Prostate gland (tissue), 2 donors: ENCODE measurements around the gene BRD3OS. TPM values are rescaled to one million over a fixed set of nuclear protein-coding genes. Genes with fewer than 3 reads are reported as not detected.

Source experiments
- DNase-seq: peaks from one replicate; pipeline ENCODE4 v3.0.0-alpha.2; 2019; ENCODE audit warnings: low spot score
- H3K27ac ChIP-seq, 2 donors: fragments of 200-600 bp; sonication (generic); 2 replicates each; pipeline ENCODE4 v1.5.1; 2017 to 2019
- H3K27me3 ChIP-seq: fragments of 200-600 bp; sonication (generic); replicated peaks from 2 replicates; pipeline ENCODE4 v1.5.1; 2019; ENCODE audit not compliant: insufficient read depth
- H3K36me3 ChIP-seq, 2 donors: fragments of 200-600 bp; sonication (generic); 1 replicate in 1 of 2; 2 replicates in 1 of 2; pipeline versions ENCODE4 v1.5.1 to v1.8.1; 2017 to 2019
- H3K4me1 ChIP-seq: fragments of 200-600 bp; sonication (generic); replicated peaks from 2 replicates; pipeline ENCODE4 v1.5.1; 2019
- H3K4me3 ChIP-seq, 2 donors: fragments of 200-600 bp; sonication (generic); 2 replicates each; pipeline ENCODE4 v1.5.1; 2017 to 2019
- H3K9me3 ChIP-seq: fragments of 200-600 bp; sonication (generic); 2 replicates; pipeline ENCODE4 v1.5.1; 2017
- POLR2A ChIP-seq: fragments of 450-650 bp; IDR thresholded peaks from one replicate; pipeline ENCODE4 v1.6.1; 2016; ENCODE audit warnings: antibody characterized with exemption, mild to moderate bottlenecking
- POLR2AphosphoS5 ChIP-seq: sonication (generic); formaldehyde crosslinking; IDR thresholded peaks from one replicate; pipeline ENCODE4 v1.6.1; 2017; ENCODE audit warnings: antibody characterized with exemption
- WGBS: methylation state at CpG from one replicate; pipeline ENCODE4 v1.1.5; 2018; 5-methylcytosine and 5-hydroxymethylcytosine counted together
- intact Hi-C: fragments of 100-400 bp; cut with DNase I; formaldehyde crosslinking; loops from one replicate; pipeline ENCODE4 v1.14.2; 2022
- total RNA-seq, 2 donors: library from RNA; depleted of rRNA; stranded (reverse); fragments of >200 nt; gene quantifications; one replicate each; pipeline ENCODE4 v1.1.0, GENCODE V29; 2016
- TF ChIP-seq, protein P1 (sequence below), 4 experiments: fragments of 200-600 bp in 2 of 4; fragments of 450-650 bp in 2 of 4; sonication (generic) in 2 of 4; IDR thresholded peaks; 1 replicate in 3 of 4; 2 replicates in 1 of 4; pipeline ENCODE4 v1.5.1; 2016 to 2019; ENCODE audit warnings: antibody characterized with exemption in 4 of 4, mild to moderate bottlenecking in 2 of 4, moderate library complexity in 2 of 4

The BRD3OS gene
- total RNA-seq, 2 donors from 2014 or later = 16.2 to 30.1 TPM

GRCh38 chr9:134061688-134062371, 36.5 kb downstream of the BRD3OS start:
- intact Hi-C loops = loop anchor here (10.0 kb wide), 1 partner anchor 373 kb away; no protein-coding TSS in a partner anchor
- no peak for DNase-seq
- 45% methylated on average over 17 of the region's 22 CpGs for WGBS

GRCh38 chr9:134062461-134063087, 37.3 kb downstream of the BRD3OS start:
- H3K27me3 ChIP-seq = no peaks in the 10 kb centered on the region
- H3K36me3 ChIP-seq = no peaks in the 10 kb centered on the region
- 68% methylated on average over 22 of the region's 22 CpGs for WGBS
- H3K27ac ChIP-seq = no peak overlapping the region
- TF ChIP-seq, protein P1, sequence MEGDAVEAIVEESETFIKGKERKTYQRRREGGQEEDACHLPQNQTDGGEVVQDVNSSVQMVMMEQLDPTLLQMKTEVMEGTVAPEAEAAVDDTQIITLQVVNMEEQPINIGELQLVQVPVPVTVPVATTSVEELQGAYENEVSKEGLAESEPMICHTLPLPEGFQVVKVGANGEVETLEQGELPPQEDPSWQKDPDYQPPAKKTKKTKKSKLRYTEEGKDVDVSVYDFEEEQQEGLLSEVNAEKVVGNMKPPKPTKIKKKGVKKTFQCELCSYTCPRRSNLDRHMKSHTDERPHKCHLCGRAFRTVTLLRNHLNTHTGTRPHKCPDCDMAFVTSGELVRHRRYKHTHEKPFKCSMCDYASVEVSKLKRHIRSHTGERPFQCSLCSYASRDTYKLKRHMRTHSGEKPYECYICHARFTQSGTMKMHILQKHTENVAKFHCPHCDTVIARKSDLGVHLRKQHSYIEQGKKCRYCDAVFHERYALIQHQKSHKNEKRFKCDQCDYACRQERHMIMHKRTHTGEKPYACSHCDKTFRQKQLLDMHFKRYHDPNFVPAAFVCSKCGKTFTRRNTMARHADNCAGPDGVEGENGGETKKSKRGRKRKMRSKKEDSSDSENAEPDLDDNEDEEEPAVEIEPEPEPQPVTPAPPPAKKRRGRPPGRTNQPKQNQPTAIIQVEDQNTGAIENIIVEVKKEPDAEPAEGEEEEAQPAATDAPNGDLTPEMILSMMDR (IDR thresholded peaks at IDR 0.05) = no peak
- TF ChIP-seq POLR2AphosphoS5 = no peak
- H3K4me1 ChIP-seq = peaks cover 46% of the 10 kb centered on the region
- no peaks in the 10 kb centered on the region for H3K9me3 ChIP-seq
- H3K4me3 ChIP-seq = no peak overlapping the region
- DNase-seq = no peak
- intact Hi-C loops = loop anchor here (10.0 kb wide), 1 partner anchor 372 kb away; no protein-coding TSS in a partner anchor

More at GRCh38 chr9:134061688-134062371, 36.5 kb downstream of the BRD3OS start:
- no peaks in the 10 kb centered on the region for H3K9me3 ChIP-seq
- no peak for TF ChIP-seq POLR2A
- TF ChIP-seq POLR2AphosphoS5 = no peak
- no peaks in the 10 kb centered on the region for H3K36me3 ChIP-seq
- no peaks in the 10 kb centered on the region for H3K27me3 ChIP-seq
- H3K4me3 ChIP-seq = no peak overlapping the region
- peaks cover 53% of the 10 kb centered on the region for H3K4me1 ChIP-seq
- H3K27ac ChIP-seq = no peak overlapping the region

- no peak overlapping the region for H3K4me3 ChIP-seq
- H3K36me3 ChIP-seq = no peaks in the 10 kb centered on the region
- WGBS = 85% methylated on average over 15 of the region's 15 CpGs
- no peaks in the 10 kb centered on the region for H3K27me3 ChIP-seq
- no peak for DNase-seq
- no peaks in the 10 kb centered on the region for H3K9me3 ChIP-seq
- TF ChIP-seq POLR2A (no peak), POLR2AphosphoS5 (no peak)
- TF ChIP-seq, protein P1 (IDR thresholded peaks at IDR 0.05) = no peak
- no peak overlapping the region for H3K27ac ChIP-seq
- H3K4me1 ChIP-seq = peaks cover 40% of the 10 kb centered on the region
- intact Hi-C loops = loop anchor here (10.0 kb wide), 1 partner anchor 372 kb away; no protein-coding TSS in a partner anchor
These were observed 37.8 kb downstream of the BRD3OS start for GRCh38 chr9:134063088-134063570.

GRCh38 chr9:134063571-134064450, 38.5 kb downstream of the BRD3OS start:
- Histone ChIP-seq H3K4me1 (peaks cover 33% of the 10 kb centered on the region), H3K27me3 (no peaks in the 10 kb centered on the region), H3K4me3 (no peak overlapping the region), H3K36me3 (no peaks in the 10 kb centered on the region), H3K9me3 (no peaks in the 10 kb centered on the region), H3K27ac (no peak overlapping the region)
- 89% methylated on average over 29 of the region's 29 CpGs for WGBS
- no peak for DNase-seq
- TF ChIP-seq POLR2AphosphoS5 = no peak
- no peak for TF ChIP-seq POLR2A
- TF ChIP-seq, protein P1 (IDR thresholded peaks at IDR 0.05) = no peak
- intact Hi-C loops = loop anchor here (10.0 kb wide), 1 partner anchor 371 kb away; no protein-coding TSS in a partner anchor

GRCh38 chr9:134064711-134065110, 39.4 kb downstream of the BRD3OS start:
- H3K36me3 ChIP-seq = no peaks in the 10 kb centered on the region
- WGBS = 84% methylated on average over 7 of the region's 7 CpGs
- no peak for TF ChIP-seq POLR2A
- TF ChIP-seq, protein P1 (IDR thresholded peaks at IDR 0.05) = no peak
- TF ChIP-seq POLR2AphosphoS5 = no peak
- H3K27me3 ChIP-seq = no peaks in the 10 kb centered on the region
- no peaks in the 10 kb centered on the region for H3K9me3 ChIP-seq
- DNase-seq = no peak
- H3K4me3 ChIP-seq = no peak overlapping the region
- H3K27ac ChIP-seq = no peak overlapping the region
- intact Hi-C loops = loop anchor here (5.0 to 10.0 kb wide), 3 partner anchors 37 to 370 kb away; partner anchors contain the start of gene BRD3OS
- H3K4me1 ChIP-seq = peaks cover 30% of the 10 kb centered on the region
